Measurements from ENCODE around the gene RPS28. TPM values are rescaled to one million over a fixed set of nuclear protein-coding genes. Genes with fewer than 3 reads are reported as not detected.

The RPS28 gene
- total RNA-seq, 1 experiment from 2014 or later: 651 TPM

DNA sequence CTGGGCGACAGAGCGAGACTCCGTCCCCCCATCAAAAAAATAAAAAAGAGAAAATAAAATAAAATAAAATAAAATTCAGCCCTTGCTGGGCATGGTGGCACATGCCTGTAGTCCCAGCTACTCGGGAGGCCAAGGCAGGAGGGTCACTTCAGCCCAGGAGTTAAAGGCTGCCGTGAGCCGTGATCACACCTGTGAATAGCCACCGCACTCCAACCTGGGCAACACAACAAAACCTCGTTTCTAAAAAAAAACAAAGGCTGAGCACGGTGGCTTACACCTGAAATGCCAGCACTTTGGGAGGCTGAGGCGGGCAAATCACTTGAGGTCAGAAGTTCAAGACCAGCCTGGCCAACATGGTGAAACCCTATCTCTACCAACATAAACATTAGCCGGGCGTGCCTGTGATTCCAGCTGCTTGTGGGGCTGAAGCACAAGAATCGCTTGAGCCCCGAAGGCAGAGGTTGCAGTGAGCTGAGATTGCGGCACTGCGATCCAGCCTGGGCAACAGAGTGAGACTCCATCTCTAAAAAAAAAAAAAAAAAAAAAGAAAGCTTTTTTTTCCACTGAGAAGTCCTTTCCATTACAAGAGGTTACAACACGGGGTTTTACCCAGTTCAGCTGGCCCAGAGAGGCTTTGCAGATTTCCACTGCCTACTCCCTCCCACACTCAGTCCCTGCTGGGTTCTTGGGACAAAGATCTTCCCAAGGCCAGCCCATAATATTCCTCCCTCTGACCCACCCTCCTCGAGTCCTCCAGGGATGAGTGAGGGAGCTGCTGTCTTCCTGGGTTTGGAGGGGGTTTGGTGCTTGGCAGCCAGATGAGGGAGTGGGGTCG lies 49.1 kb downstream of the RPS28 start:
- H3K4me3 ChIP-seq: no peak overlapping the region

DNA sequence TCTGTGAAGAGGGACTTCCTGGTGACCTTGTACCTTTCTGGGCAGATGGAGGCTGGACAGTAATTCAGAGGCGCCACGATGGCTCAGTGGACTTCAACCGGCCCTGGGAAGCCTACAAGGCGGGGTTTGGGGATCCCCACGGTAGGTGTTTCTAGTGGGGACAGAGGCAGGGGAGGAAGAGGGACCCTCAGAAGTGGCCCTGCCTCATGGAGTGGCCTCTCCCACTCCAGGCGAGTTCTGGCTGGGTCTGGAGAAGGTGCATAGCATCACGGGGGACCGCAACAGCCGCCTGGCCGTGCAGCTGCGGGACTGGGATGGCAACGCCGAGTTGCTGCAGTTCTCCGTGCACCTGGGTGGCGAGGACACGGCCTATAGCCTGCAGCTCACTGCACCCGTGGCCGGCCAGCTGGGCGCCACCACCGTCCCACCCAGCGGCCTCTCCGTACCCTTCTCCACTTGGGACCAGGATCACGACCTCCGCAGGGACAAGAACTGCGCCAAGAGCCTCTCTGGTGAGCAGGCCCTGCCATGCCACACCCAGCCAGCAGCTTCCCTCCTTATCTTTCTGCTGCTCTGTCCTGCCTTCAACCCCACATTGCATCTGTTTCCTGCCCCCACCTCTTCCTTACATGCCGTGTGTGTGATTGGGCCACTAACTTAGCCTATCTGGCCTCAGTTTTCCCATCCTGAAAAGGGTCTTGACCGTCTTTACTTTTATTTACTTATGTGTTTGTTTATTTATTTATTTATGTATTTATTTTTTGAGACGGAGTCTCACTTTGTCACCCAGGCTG lies 49.9 kb downstream of the RPS28 start:
- peak overlapping the region; percentile 36; the same call in 1 of the 2 replicates for H3K27ac ChIP-seq
- H3K36me3 ChIP-seq: no peaks in the 10 kb centered on the region
- H3K9me3 ChIP-seq (replicated peaks): no peaks in the 10 kb centered on the region
- DNase-seq: no peak
- H3K4me1 ChIP-seq: peaks cover 28% of the 10 kb centered on the region
- no peak overlapping the region for H3K4me3 ChIP-seq
- H3K27me3 ChIP-seq: no peaks in the 10 kb centered on the region

More for the DNA sequence above, 49.1 kb downstream of the RPS28 start:
- H3K9me3 ChIP-seq (replicated peaks): no peaks in the 10 kb centered on the region
- H3K27ac ChIP-seq: peak overlapping the region; percentile 36; the same call in 1 of the 2 replicates
- H3K36me3 ChIP-seq: no peaks in the 10 kb centered on the region
- H3K4me1 ChIP-seq: peaks cover 30% of the 10 kb centered on the region
- H3K27me3 ChIP-seq: no peaks in the 10 kb centered on the region
- peak; percentile 74 to 79 for DNase-seq

Other genes starting within 250 kb of the RPS28 start
- 0.02 TPM in 1 of 2 replicates, not detected in the other for gene FBN3, start 171.9 kb upstream of the RPS28 start, total RNA-seq (2014; rRNA removed; shearing (Covaris generic))
- gene CERS4, start 112.1 kb upstream of the RPS28 start, total RNA-seq (2014; rRNA removed; shearing (Covaris generic)): 9.3 and 9.9 TPM in 2 replicates
- 44.2 and 49.4 TPM in 2 replicates for gene CD320, start 13.1 kb upstream of the RPS28 start, total RNA-seq (2014; rRNA removed; shearing (Covaris generic))
- 25.6 and 40.7 TPM in 2 replicates for gene NDUFA7, start 121 bp upstream of the RPS28 start, total RNA-seq (2014; rRNA removed; shearing (Covaris generic))
- 0.04 TPM in 1 of 2 replicates, not detected in the other for gene KANK3, start 21.8 kb downstream of the RPS28 start, total RNA-seq (2014; rRNA removed; shearing (Covaris generic))
- 0.10 and 0.59 TPM in 2 replicates for gene ANGPTL4, start 42.7 kb downstream of the RPS28 start, total RNA-seq (2014; rRNA removed; shearing (Covaris generic))
- 15.9 and 17.7 TPM in 2 replicates for gene RAB11B, start 68.9 kb downstream of the RPS28 start, total RNA-seq (2014; rRNA removed; shearing (Covaris generic))
- gene MARCHF2, start 91.8 kb downstream of the RPS28 start, total RNA-seq (2014; rRNA removed; shearing (Covaris generic)): 0.55 and 2.8 TPM in 2 replicates
- gene HNRNPM, start 123.5 kb downstream of the RPS28 start, total RNA-seq (2014; rRNA removed; shearing (Covaris generic)): 191 and 195 TPM in 2 replicates
- not detected in 2 replicates for gene PRAM1, start 181.1 kb downstream of the RPS28 start, total RNA-seq (2014; rRNA removed; shearing (Covaris generic))
- 3.1 and 4.7 TPM in 2 replicates for gene ZNF414, start 192.7 kb downstream of the RPS28 start, total RNA-seq (2014; rRNA removed; shearing (Covaris generic))

Data from SJCRH30 (cell line).